Ovary (tissue), 9 donors: ENCODE measurements around the gene SLC26A1. TPM values are rescaled to one million over a fixed set of nuclear protein-coding genes. Genes with fewer than 3 reads are reported as not detected.

Source experiments
- DNase-seq, 5 donors: peaks; one replicate each; pipeline ENCODE4 v3.0.0-alpha.2; 2019 to 2020
- H3K27ac ChIP-seq, 2 donors: fragments of 200-600 bp; one replicate each; pipeline versions ENCODE4 v1.5.1 to v1.8.0; 2019 to 2022
- H3K27me3 ChIP-seq: fragments of 200-600 bp; one replicate; pipeline ENCODE4 v1.8.0; 2022
- H3K36me3 ChIP-seq: fragments of 200-600 bp; sonication (generic); one replicate; pipeline ENCODE4 v1.5.1; 2019
- H3K4me1 ChIP-seq: one replicate; pipeline ENCODE4 v1.8.1; 2013; ENCODE audit warnings: mild to moderate bottlenecking, moderate library complexity; ENCODE audit not compliant: insufficient read depth
- H3K4me3 ChIP-seq: fragments of 200-600 bp; sonication (generic); one replicate; pipeline ENCODE4 v1.5.1; 2017
- H3K9me3 ChIP-seq, 2 donors: fragments of 200-600 bp in 1 of 2; sonication (generic) in 1 of 2; one replicate each; pipeline versions ENCODE4 v1.5.1 to v1.8.1; 2013 to 2019; ENCODE audit warnings: mild to moderate bottlenecking in 1 of 2, moderate library complexity in 1 of 2
- EP300 ChIP-seq: sonication (generic); formaldehyde crosslinking; IDR thresholded peaks from one replicate; pipeline ENCODE4 v1.6.1; 2017; ENCODE audit warnings: antibody characterized with exemption
- POLR2A ChIP-seq: fragments of 450-650 bp; IDR thresholded peaks from one replicate; pipeline ENCODE4 v1.6.1; 2017; ENCODE audit warnings: antibody characterized with exemption, mild to moderate bottlenecking, moderate library complexity
- WGBS, 3 donors: extraction: QIAGEN DNeasy Blood & Tissue Kit in 1 of 3; methylation state at CpG; one replicate each; pipeline versions ENCODE4 v1.1.5 to v1.1.7; 2013 to 2017; 5-methylcytosine and 5-hydroxymethylcytosine counted together
- intact Hi-C, 4 donors: fragments of 100-400 bp; cut with DNase I; formaldehyde crosslinking; loops; one replicate each; pipeline versions ENCODE4 v1.11.0 to v1.15.1; 2022 to 2023
- polyA plus RNA-seq, 2 donors: library from polyadenylated mRNA; stranded (reverse); fragments of 200-250 nt in 1 of 2; fragments of 350-450 nt in 1 of 2; fragmentation: Illumina TruSeq in 1 of 2; extraction: RNeasy Lipid Tissue Mini Kit (QIAGEN cat#74804) in 1 of 2; gene quantifications; one replicate each; pipeline ENCODE4 v1.2.3, GENCODE V29; 2013 to 2014
- total RNA-seq, 7 donors: library from RNA; depleted of rRNA in 2 of 7; stranded (reverse); fragments of >200 nt in 2 of 7; fragmentation: NEBNext Ultra II Directional in 3 of 7; extraction: Animal tissue kit (Norgen Biotek cat#: 25700) in 3 of 7; gene quantifications; one replicate each; pipeline versions ENCODE4 v1.1.0 to v1.2.4, GENCODE V29; 2016 to 2023
- TF ChIP-seq, protein P1 (sequence below), 3 donors: fragments of 450-650 bp in 2 of 3; fragments of 200-600 bp in 1 of 3; IDR thresholded peaks; one replicate each; pipeline versions ENCODE4 v1.5.1 to v1.8.0; 2016 to 2022; ENCODE audit warnings: antibody characterized with exemption in 3 of 3, mild to moderate bottlenecking in 1 of 3
- donor health status: DM: no; HTN: no; CAD: no; lungs with moderate emphysema.
- donor health status: DM: no; HTN: no; CAD: no.
- donor health status: Bipolar disorder and iron deficiency.
- donor health status: DM: yes; HTN: yes; CAD: no.
- donor health status: DM: no; HTN: no; CAD: no.
- donor health status: DM: yes; HTN: yes; CAD: no.

The SLC26A1 gene
- total and polyA plus RNA-seq, 9 donors = 0.10 to 1.1 (median 0.25) TPM; not detected in 1

DNA sequence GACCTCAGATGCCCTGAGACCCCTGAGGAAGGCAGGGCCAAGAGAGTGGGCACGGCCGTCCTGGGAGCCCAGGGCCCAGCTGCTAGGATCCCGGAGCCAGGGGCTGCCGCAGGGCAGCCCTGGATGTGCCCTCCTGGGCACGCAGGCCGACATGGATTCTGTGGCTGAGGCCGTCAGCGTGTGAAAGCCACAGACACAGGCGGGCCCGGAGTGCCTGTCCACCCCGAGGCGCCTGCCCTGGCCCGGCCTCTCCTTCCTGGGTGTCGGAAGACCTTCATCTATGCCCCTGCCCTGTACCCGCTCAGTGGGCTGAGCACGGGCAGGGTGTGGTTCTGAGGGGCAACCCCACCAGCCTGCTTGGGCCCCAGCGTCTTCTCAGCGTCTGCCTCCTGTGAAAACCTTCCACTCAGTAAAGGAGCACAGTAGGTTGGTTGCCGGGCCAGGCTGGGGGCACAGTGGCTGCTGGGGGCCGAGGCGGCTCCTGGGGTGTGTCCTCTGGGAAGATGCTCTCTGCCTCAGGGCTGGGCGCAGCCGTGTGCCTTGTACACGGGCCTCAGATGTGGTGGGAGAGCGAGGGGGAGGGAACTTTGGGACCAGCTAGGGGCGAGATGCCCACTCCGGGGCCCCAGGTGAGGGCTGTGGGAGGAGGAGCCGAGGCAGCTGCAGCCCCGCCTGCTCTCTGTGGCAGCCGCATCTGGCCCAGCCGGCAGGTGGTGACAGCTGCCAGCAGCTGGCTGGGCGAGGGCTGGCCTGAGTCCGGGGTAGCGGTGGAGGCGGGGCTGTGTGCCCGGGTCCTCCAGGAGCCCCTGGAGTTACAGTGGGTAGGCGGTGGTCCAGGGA is 39.0 kb upstream of the SLC26A1 start:
- H3K27ac ChIP-seq = no peak overlapping the region
- no peak for TF ChIP-seq POLR2A
- TF ChIP-seq, protein P1, sequence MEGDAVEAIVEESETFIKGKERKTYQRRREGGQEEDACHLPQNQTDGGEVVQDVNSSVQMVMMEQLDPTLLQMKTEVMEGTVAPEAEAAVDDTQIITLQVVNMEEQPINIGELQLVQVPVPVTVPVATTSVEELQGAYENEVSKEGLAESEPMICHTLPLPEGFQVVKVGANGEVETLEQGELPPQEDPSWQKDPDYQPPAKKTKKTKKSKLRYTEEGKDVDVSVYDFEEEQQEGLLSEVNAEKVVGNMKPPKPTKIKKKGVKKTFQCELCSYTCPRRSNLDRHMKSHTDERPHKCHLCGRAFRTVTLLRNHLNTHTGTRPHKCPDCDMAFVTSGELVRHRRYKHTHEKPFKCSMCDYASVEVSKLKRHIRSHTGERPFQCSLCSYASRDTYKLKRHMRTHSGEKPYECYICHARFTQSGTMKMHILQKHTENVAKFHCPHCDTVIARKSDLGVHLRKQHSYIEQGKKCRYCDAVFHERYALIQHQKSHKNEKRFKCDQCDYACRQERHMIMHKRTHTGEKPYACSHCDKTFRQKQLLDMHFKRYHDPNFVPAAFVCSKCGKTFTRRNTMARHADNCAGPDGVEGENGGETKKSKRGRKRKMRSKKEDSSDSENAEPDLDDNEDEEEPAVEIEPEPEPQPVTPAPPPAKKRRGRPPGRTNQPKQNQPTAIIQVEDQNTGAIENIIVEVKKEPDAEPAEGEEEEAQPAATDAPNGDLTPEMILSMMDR (IDR thresholded peaks at IDR 0.05) = no peak
- TF ChIP-seq EP300 = no peak
- no peaks in the 10 kb centered on the region for H3K9me3 ChIP-seq
- peaks cover 21% of the 10 kb centered on the region for H3K4me1 ChIP-seq
- 62 to 74% (median 65%) methylated on average over 36 to 37 of the region's 37 CpGs for WGBS, 3 donors
- peak in 1 of 5 donors; percentile 53 for DNase-seq
- no peak overlapping the region for H3K4me3 ChIP-seq
- H3K27me3 ChIP-seq = no peaks in the 10 kb centered on the region
- intact Hi-C loops = no loop called here
- no peaks in the 10 kb centered on the region for H3K36me3 ChIP-seq

DNA sequence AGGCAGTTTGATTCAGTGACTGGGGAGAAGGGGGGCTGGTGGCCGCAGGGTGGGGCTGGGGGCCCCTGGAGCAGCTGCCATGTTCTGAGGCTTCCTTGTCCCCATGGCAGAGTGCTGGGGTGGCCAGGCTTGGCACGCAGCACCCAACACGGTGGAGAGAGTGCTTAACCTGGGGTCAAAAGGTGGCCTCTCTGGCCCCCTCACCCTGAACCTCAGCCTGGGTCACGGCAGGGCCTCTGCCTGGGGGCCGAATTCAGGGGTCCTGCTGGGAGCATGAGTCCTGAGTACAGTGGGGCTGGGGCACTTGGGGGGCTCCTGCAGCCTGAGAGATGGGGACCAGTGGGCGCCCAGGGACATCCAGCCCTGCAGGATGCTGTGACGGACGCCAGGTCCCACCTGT is 38.1 kb upstream of the SLC26A1 start:
- TF ChIP-seq, protein P1 (IDR thresholded peaks at IDR 0.05) = no peak
- TF ChIP-seq EP300 = no peak
- TF ChIP-seq POLR2A = no peak
- Histone ChIP-seq H3K27ac (no peak overlapping the region), H3K9me3 (no peaks in the 10 kb centered on the region), H3K4me3 (no peak overlapping the region), H3K27me3 (no peaks in the 10 kb centered on the region), H3K36me3 (no peaks in the 10 kb centered on the region), H3K4me1 (peaks cover 21% of the 10 kb centered on the region)
- DNase-seq = no peak
- WGBS, 3 donors = 76 to 88% (median 85%) methylated on average over 8 of the region's 8 CpGs
- intact Hi-C loops = no loop called here

DNA sequence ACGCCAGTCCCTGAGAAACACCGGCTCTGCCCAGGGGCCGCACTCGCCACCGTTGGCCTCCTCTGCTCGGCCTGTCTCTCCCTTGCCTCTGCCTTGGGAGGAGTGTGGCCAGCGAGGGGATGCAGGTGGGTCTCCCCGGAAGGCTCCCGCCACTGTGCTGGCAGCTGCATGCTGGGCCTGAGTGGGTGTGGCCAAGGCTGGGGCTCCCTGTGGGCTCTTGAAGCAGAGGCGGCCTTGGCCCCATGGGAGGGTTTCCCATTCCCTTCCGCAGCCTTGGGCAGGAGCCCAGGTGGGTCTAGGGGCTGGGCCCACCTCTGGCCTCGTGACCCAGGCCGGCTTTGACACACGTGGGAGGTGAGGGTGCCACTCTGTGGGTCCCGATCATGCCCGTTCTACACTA is 37.4 kb upstream of the SLC26A1 start:
- intact Hi-C loops = no loop called here
- no peaks in the 10 kb centered on the region for H3K9me3 ChIP-seq
- no peak overlapping the region for H3K4me3 ChIP-seq
- no peak for TF ChIP-seq EP300
- TF ChIP-seq POLR2A = no peak
- TF ChIP-seq, protein P1 (IDR thresholded peaks at IDR 0.05) = no peak
- peaks cover 21% of the 10 kb centered on the region for H3K4me1 ChIP-seq
- 20 to 40% (median 22%) methylated on average over 14 to 16 of the region's 16 CpGs for WGBS, 3 donors
- DNase-seq = peak in 2 of 5 donors; percentile 54 to 67
- H3K27me3 ChIP-seq = no peaks in the 10 kb centered on the region
- H3K27ac ChIP-seq = no peak overlapping the region
- H3K36me3 ChIP-seq = no peaks in the 10 kb centered on the region

DNA sequence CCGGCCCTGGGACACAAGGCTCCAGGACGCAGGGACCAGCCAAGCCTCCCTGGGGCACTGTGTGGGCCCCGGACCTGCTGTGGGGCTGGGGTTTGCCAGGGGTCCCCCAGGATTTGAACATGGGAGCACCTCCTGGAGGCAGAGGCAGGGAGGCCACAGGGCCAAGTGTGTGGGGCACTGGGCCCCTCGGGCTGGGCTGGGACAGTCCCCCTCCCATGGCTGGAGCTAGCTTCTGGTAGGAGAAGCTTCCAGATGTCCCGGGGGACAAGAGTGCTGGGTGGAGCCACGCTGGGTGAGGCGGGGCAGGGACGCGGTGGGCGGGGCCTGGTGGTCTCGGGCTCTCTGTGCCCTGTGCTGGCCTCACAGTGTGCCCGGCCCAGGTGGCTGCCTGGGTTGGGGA is 36.8 kb upstream of the SLC26A1 start:
- intact Hi-C loops = no loop called here
- Histone ChIP-seq H3K4me3 (no peak overlapping the region), H3K27me3 (no peaks in the 10 kb centered on the region), H3K9me3 (no peaks in the 10 kb centered on the region), H3K4me1 (peaks cover 21% of the 10 kb centered on the region), H3K36me3 (no peaks in the 10 kb centered on the region), H3K27ac (no peak overlapping the region)
- 38 to 43% (median 39%) methylated on average over 12 of the region's 12 CpGs for WGBS, 3 donors
- peak in 1 of 5 donors; percentile 67 for DNase-seq
- TF ChIP-seq EP300 = no peak

DNA sequence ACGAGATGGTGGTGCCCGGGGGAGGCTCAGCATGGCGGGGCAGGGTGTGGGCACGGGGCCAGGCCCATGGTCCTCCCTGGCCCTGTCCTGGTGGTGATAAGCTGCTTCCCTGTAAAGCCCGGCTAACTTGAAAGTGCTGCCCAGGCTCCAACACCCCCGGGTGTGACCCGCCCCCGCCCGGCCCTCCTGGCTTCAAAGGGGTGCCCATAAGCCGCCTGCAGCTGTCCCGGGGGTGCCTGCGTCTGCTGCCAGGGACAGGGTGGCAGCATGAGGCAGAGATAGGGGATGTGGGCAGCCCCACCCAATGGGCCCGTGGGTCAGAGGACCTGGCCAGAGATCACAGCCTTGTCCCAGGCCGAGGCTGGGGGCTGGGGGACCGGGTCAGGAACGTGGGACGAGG is 36.3 kb upstream of the SLC26A1 start:
- peak in 1 of 5 donors; percentile 50 for DNase-seq
- 31 to 38% (median 33%) methylated on average over 10 to 17 of the region's 17 CpGs for WGBS, 3 donors
- intact Hi-C loops = no loop called here
- Histone ChIP-seq H3K27me3 (no peaks in the 10 kb centered on the region), H3K36me3 (no peaks in the 10 kb centered on the region), H3K9me3 (no peaks in the 10 kb centered on the region), H3K4me1 (peaks cover 20% of the 10 kb centered on the region), H3K27ac (no peak overlapping the region), H3K4me3 (no peak overlapping the region)
- TF ChIP-seq, protein P1 (IDR thresholded peaks at IDR 0.05) = no peak
- no peak for TF ChIP-seq POLR2A
- no peak for TF ChIP-seq EP300
